ENCODE results near the gene POLD2.

POLD2 gene

GRCh38 chr7:44072364-44073231 is 50.8 kb downstream of the POLD2 start:
- peak; percentile 64 for DNase-seq (ENCODE audit: low spot score)
- in situ Hi-C loops (cut with MboI; ENCODE audit: low sequenced_read_pairs, unreplicated experiment), result no loop called here
- TF ChIP-seq CTCF (IDR thresholded peaks at IDR 0.05; ENCODE audit: borderline replicate concordance, control extremely low read depth, extremely low read depth, insufficient read depth, missing control alignments), result peak; percentile 55

GRCh38 chr7:44071726-44072363 is 51.5 kb downstream of the POLD2 start:
- in situ Hi-C loops (cut with MboI; ENCODE audit: low sequenced_read_pairs, unreplicated experiment), result no loop called here
- DNase-seq (ENCODE audit: low spot score), result no peak
- no peak for TF ChIP-seq CTCF (IDR thresholded peaks at IDR 0.05; ENCODE audit: borderline replicate concordance, control extremely low read depth, extremely low read depth, insufficient read depth, missing control alignments)

- no peak for TF ChIP-seq CTCF (IDR thresholded peaks at IDR 0.05; ENCODE audit: borderline replicate concordance, control extremely low read depth, extremely low read depth, insufficient read depth, missing control alignments)
Observed at GRCh38 chr7:44068054-44068453, 55.3 kb downstream of the POLD2 start.

GRCh38 chr7:44067064-44067951 is 56.0 kb downstream of the POLD2 start:
- no peak for TF ChIP-seq CTCF (IDR thresholded peaks at IDR 0.05; ENCODE audit: borderline replicate concordance, control extremely low read depth, extremely low read depth, insufficient read depth, missing control alignments)
- in situ Hi-C loops (cut with MboI; ENCODE audit: low sequenced_read_pairs, unreplicated experiment), result no loop called here
- no peak for DNase-seq (ENCODE audit: low spot score)

More at GRCh38 chr7:44068054-44068453, 55.3 kb downstream of the POLD2 start:
- in situ Hi-C loops (cut with MboI; ENCODE audit: low sequenced_read_pairs, unreplicated experiment), result no loop called here
- DNase-seq (ENCODE audit: low spot score), result no peak

GRCh38 chr7:44066494-44067063 is 56.8 kb downstream of the POLD2 start:
- in situ Hi-C loops (cut with MboI; ENCODE audit: low sequenced_read_pairs, unreplicated experiment), result no loop called here
- DNase-seq (ENCODE audit: low spot score), result no peak
- TF ChIP-seq CTCF (IDR thresholded peaks at IDR 0.05; ENCODE audit: borderline replicate concordance, control extremely low read depth, extremely low read depth, insufficient read depth, missing control alignments), result no peak

- TF ChIP-seq CTCF (IDR thresholded peaks at IDR 0.05; ENCODE audit: borderline replicate concordance, control extremely low read depth, extremely low read depth, insufficient read depth, missing control alignments), result no peak
- in situ Hi-C loops (cut with MboI; ENCODE audit: low sequenced_read_pairs, unreplicated experiment), result no loop called here
- DNase-seq (ENCODE audit: low spot score), result no peak
Observed at GRCh38 chr7:44066111-44066460, 57.3 kb downstream of the POLD2 start.
